Muscle layer of colon (tissue), 2 donors: Measurements from ENCODE around the gene LENG9.
A peak's percentile ranks its signal among the peaks of the same experiment; 100 is the strongest.

Source experiments
- H3K27ac ChIP-seq: one replicate; pipeline ENCODE4 v1.7.0; 2013; ENCODE audit warnings: low read depth, mild to moderate bottlenecking, low read length, moderate library complexity
- H3K27me3 ChIP-seq, 2 donors: one replicate each; pipeline ENCODE4 v1.7.0; 2013; ENCODE audit warnings: low read length in 2 of 2, mild to moderate bottlenecking in 2 of 2; ENCODE audit not compliant: insufficient read depth in 2 of 2, control insufficient read depth in 1 of 2
- H3K36me3 ChIP-seq: one replicate; pipeline ENCODE4 v1.7.0; 2013; ENCODE audit warnings: mild to moderate bottlenecking, low read length; ENCODE audit not compliant: insufficient read depth
- H3K4me1 ChIP-seq: one replicate; pipeline ENCODE4 v1.7.0; 2013; ENCODE audit warnings: mild to moderate bottlenecking, low read length; ENCODE audit not compliant: insufficient read depth
- H3K4me3 ChIP-seq, 2 donors: one replicate each; pipeline ENCODE4 v1.7.0; 2013; ENCODE audit warnings: low read length in 2 of 2, low read depth in 1 of 2, mild to moderate bottlenecking in 1 of 2, moderate library complexity in 1 of 2
- H3K9ac ChIP-seq: one replicate; pipeline ENCODE4 v1.7.0; 2013; ENCODE audit warnings: low read length
- H3K9me3 ChIP-seq: one replicate; pipeline ENCODE4 v1.7.0; 2013; ENCODE audit warnings: mild to moderate bottlenecking, low read length
- donor health status: abdominal sarcoma.
- donor health status: Adenocarcinoma of cecum.

The LENG9 gene

GRCh38 chr19:54462655-54463530, 685 bp downstream of the LENG9 start:
- Histone ChIP-seq H3K27ac (peak overlapping the region; percentile 77), H3K36me3 (peaks cover 32% of the 10 kb centered on the region), H3K27me3 (no peaks in the 10 kb centered on the region), H3K9me3 (no peaks in the 10 kb centered on the region), H3K4me1 (peaks cover 20% of the 10 kb centered on the region), H3K9ac (no peak overlapping the region), H3K4me3 (peak overlapping the region; percentile 53 to 66)

GRCh38 chr19:54462047-54462654, 1.4 kb downstream of the LENG9 start:
- Histone ChIP-seq H3K9ac (no peak overlapping the region), H3K4me1 (peaks cover 20% of the 10 kb centered on the region), H3K27me3 (no peaks in the 10 kb centered on the region), H3K9me3 (no peaks in the 10 kb centered on the region), H3K4me3 (peak overlapping the region; percentile 11 to 66), H3K36me3 (peaks cover 39% of the 10 kb centered on the region), H3K27ac (peak overlapping the region; percentile 77)

- no peak overlapping the region for H3K9ac ChIP-seq
- H3K27ac ChIP-seq, result no peak overlapping the region
- peaks cover 20% of the 10 kb centered on the region for H3K4me1 ChIP-seq
- H3K27me3 ChIP-seq, result no peaks in the 10 kb centered on the region
- no peak overlapping the region for H3K4me3 ChIP-seq
- H3K36me3 ChIP-seq, result peaks cover 45% of the 10 kb centered on the region
- H3K9me3 ChIP-seq, result no peaks in the 10 kb centered on the region
Observed at GRCh38 chr19:54461613-54462012, 2.0 kb downstream of the LENG9 start.

GRCh38 chr19:54461210-54461609, 2.4 kb downstream of the LENG9 start:
- H3K9me3 ChIP-seq, result no peaks in the 10 kb centered on the region
- peaks cover 20% of the 10 kb centered on the region for H3K4me1 ChIP-seq
- no peaks in the 10 kb centered on the region for H3K27me3 ChIP-seq
- H3K27ac ChIP-seq, result no peak overlapping the region
- H3K9ac ChIP-seq, result no peak overlapping the region
- peaks cover 48% of the 10 kb centered on the region for H3K36me3 ChIP-seq
- H3K4me3 ChIP-seq, result no peak overlapping the region

GRCh38 chr19:54460230-54461005, 3.2 kb downstream of the LENG9 start:
- Histone ChIP-seq H3K27me3 (no peaks in the 10 kb centered on the region), H3K9ac (no peak overlapping the region), H3K27ac (no peak overlapping the region), H3K36me3 (peaks cover 56% of the 10 kb centered on the region), H3K9me3 (no peaks in the 10 kb centered on the region), H3K4me1 (peaks cover 20% of the 10 kb centered on the region), H3K4me3 (no peak overlapping the region)

GRCh38 chr19:54459282-54460229, 4.0 kb downstream of the LENG9 start:
- H3K27ac ChIP-seq, result no peak overlapping the region
- H3K9ac ChIP-seq, result no peak overlapping the region
- no peak overlapping the region for H3K4me3 ChIP-seq
- H3K9me3 ChIP-seq, result no peaks in the 10 kb centered on the region
- no peaks in the 10 kb centered on the region for H3K27me3 ChIP-seq
- peaks cover 20% of the 10 kb centered on the region for H3K4me1 ChIP-seq
- H3K36me3 ChIP-seq, result peaks cover 64% of the 10 kb centered on the region

- Histone ChIP-seq H3K9me3 (no peaks in the 10 kb centered on the region), H3K27ac (no peak overlapping the region), H3K4me3 (no peak overlapping the region), H3K9ac (no peak overlapping the region), H3K4me1 (peaks cover 13% of the 10 kb centered on the region), H3K27me3 (no peaks in the 10 kb centered on the region), H3K36me3 (peaks cover 72% of the 10 kb centered on the region)
Observed at GRCh38 chr19:54458648-54459281, 4.8 kb downstream of the LENG9 start.

GRCh38 chr19:54457773-54458647, 5.6 kb downstream of the LENG9 start:
- H3K36me3 ChIP-seq, result peaks cover 80% of the 10 kb centered on the region
- no peak overlapping the region for H3K4me3 ChIP-seq
- no peaks in the 10 kb centered on the region for H3K9me3 ChIP-seq
- no peaks in the 10 kb centered on the region for H3K27me3 ChIP-seq
- H3K4me1 ChIP-seq, result peaks cover 11% of the 10 kb centered on the region
- no peak overlapping the region for H3K27ac ChIP-seq
- H3K9ac ChIP-seq, result no peak overlapping the region

- Histone ChIP-seq H3K9ac (no peak overlapping the region), H3K27me3 (no peaks in the 10 kb centered on the region), H3K4me3 (no peak overlapping the region), H3K4me1 (peaks cover 5% of the 10 kb centered on the region), H3K9me3 (no peaks in the 10 kb centered on the region), H3K27ac (no peak overlapping the region), H3K36me3 (peaks cover 90% of the 10 kb centered on the region)
Observed at GRCh38 chr19:54456423-54457373, 6.9 kb downstream of the LENG9 start.
